Peyer's patch (tissue), 4 donors: Measurements from ENCODE around the gene MYOC. TPM values are rescaled to one million over a fixed set of nuclear protein-coding genes. Genes with fewer than 3 reads are reported as not detected.
A peak's percentile ranks its signal among the peaks of the same experiment; 100 is the strongest.

Experiments
- DNase-seq, 3 donors: peaks; one replicate each; pipeline ENCODE4 v3.0.0-alpha.2; 2017 to 2019
- H3K27ac ChIP-seq, 4 donors: fragments of 200-600 bp; sonication (generic); one replicate each; pipeline ENCODE4 v1.5.1; 2016 to 2019
- H3K27me3 ChIP-seq, 2 donors: fragments of 200-600 bp; sonication (generic); one replicate each; pipeline ENCODE4 v1.5.1; 2019
- H3K36me3 ChIP-seq, 3 donors: fragments of 200-600 bp; sonication (generic); one replicate each; pipeline ENCODE4 v1.5.1; 2016 to 2019
- H3K4me1 ChIP-seq, 4 donors: fragments of 200-600 bp; sonication (generic); one replicate each; pipeline ENCODE4 v1.5.1; 2016 to 2019
- H3K4me3 ChIP-seq, 4 donors: fragments of 200-600 bp; sonication (generic); 1 replicate in 3 of 4; 2 replicates in 1 of 4; pipeline ENCODE4 v1.5.1; 2016 to 2019; ENCODE audit warnings: mild to moderate bottlenecking in 1 of 4
- H3K9me3 ChIP-seq, 4 donors: fragments of 200-600 bp; sonication (generic); one replicate each; pipeline ENCODE4 v1.5.1; 2016 to 2019; ENCODE audit warnings: mild to moderate bottlenecking in 1 of 4
- POLR2A ChIP-seq, 2 donors: fragments of 450-650 bp; IDR thresholded peaks; one replicate each; pipeline ENCODE4 v1.5.1; 2017; ENCODE audit warnings: antibody characterized with exemption in 2 of 2, mild to moderate bottlenecking in 2 of 2, moderate library complexity in 2 of 2
- total RNA-seq, 4 donors: library from RNA; depleted of rRNA; stranded (reverse); fragments of >200 nt; gene quantifications; one replicate each; pipeline ENCODE4 v1.1.0, GENCODE V29; 2016
- TF ChIP-seq, protein P1 (sequence below), 6 experiments: fragments of 450-650 bp in 4 of 6; fragments of 200-600 bp in 2 of 6; sonication (generic) in 1 of 6; IDR thresholded peaks; one replicate each; pipeline ENCODE4 v1.5.1; 2017 to 2019; ENCODE audit warnings: antibody characterized with exemption in 6 of 6, mild to moderate bottlenecking in 3 of 6, moderate library complexity in 1 of 6

MYOC gene
- total RNA-seq, 4 donors from 2014 or later: 1.2 to 3.3 (median 1.5) TPM; not detected in 1

DNA sequence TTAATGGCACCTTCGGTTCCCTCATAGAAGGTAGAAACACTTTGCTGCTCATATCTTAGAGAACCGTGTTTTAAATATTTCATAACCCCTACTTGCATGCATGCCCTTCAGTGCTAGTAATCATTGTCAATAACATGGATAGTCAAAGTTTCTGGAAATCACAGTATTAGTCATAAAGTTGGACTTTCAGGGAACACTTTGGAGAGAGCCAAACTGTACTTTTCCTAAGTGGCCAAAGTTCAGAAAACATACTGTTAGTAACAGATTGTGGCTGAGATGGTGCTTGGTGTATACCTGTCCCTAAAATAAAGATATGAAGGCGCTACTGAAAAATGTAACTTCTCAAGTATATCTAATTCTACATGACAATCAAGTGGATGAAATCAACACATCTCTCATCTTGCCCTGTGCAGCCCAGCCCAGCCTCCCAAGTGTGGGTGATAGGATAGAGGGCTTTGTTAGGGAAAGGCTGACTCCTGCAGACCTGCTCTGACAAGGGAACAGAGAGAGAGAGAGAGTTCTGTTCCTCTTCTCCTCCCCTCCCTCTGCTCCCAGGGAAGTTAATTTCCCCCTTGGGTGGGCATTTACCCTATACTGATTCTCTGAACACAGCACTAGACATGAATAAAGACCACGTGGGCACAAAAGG lies 14.4 kb downstream of the MYOC start:
- Histone ChIP-seq H3K4me3 (no peak overlapping the region), H3K9me3 (no peaks in the 10 kb centered on the region), H3K4me1 (no peaks in the 10 kb centered on the region), H3K27ac (peak overlapping the region in 1 of 4 donors; percentile 14), H3K36me3 (no peaks in the 10 kb centered on the region), H3K27me3 (no peaks in the 10 kb centered on the region)
- no peak for DNase-seq
- TF ChIP-seq, protein P1, sequence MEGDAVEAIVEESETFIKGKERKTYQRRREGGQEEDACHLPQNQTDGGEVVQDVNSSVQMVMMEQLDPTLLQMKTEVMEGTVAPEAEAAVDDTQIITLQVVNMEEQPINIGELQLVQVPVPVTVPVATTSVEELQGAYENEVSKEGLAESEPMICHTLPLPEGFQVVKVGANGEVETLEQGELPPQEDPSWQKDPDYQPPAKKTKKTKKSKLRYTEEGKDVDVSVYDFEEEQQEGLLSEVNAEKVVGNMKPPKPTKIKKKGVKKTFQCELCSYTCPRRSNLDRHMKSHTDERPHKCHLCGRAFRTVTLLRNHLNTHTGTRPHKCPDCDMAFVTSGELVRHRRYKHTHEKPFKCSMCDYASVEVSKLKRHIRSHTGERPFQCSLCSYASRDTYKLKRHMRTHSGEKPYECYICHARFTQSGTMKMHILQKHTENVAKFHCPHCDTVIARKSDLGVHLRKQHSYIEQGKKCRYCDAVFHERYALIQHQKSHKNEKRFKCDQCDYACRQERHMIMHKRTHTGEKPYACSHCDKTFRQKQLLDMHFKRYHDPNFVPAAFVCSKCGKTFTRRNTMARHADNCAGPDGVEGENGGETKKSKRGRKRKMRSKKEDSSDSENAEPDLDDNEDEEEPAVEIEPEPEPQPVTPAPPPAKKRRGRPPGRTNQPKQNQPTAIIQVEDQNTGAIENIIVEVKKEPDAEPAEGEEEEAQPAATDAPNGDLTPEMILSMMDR (IDR thresholded peaks at IDR 0.05): no peak
- no peak for TF ChIP-seq POLR2A (IDR thresholded peaks at IDR 0.05)

DNA sequence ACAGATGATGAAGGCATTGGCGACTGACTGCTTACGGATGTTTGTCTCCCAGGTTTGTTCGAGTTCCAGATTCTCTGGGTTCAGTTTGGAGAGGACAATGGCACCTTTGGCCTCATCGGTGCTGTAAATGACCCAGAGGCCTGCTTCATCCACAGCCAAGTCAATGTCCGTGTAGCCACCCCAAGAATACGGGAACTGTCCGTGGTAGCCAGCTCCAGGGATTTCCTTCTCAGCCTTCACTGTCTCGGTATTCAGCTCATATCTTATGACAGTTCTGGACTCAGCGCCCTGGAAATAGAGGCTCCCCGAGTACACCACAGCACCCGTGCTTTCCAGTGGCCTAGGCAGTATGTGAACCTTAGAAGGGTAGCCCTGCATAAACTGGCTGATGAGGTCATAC lies 16.3 kb downstream of the MYOC start:
- no peaks in the 10 kb centered on the region for H3K4me1 ChIP-seq
- H3K27me3 ChIP-seq: no peaks in the 10 kb centered on the region
- H3K9me3 ChIP-seq: no peaks in the 10 kb centered on the region
- H3K4me3 ChIP-seq: no peak overlapping the region
- no peak for DNase-seq
- H3K27ac ChIP-seq: no peak overlapping the region
- TF ChIP-seq POLR2A (IDR thresholded peaks at IDR 0.05): no peak
- TF ChIP-seq, protein P1 (IDR thresholded peaks at IDR 0.05): no peak
- no peaks in the 10 kb centered on the region for H3K36me3 ChIP-seq

DNA sequence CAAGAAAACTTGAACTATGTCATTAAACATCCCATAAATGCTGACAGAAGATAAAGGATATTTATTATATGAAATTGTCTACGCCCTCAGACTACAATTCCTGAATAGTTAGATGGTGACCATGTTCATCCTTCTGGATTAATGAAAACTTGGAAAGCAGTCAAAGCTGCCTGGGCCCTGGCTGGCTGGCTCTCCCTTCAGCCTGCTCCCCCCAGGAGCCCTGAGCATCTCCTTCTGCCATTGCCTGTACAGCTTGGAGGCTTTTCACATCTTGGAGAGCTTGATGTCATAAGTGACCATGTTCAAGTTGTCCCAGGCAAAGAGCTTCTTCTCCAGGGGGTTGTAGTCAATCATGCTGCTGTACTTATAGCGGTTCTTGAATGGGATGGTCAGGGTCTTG lies 16.8 kb downstream of the MYOC start:
- Histone ChIP-seq H3K4me3 (no peak overlapping the region), H3K4me1 (no peaks in the 10 kb centered on the region), H3K27me3 (no peaks in the 10 kb centered on the region), H3K36me3 (no peaks in the 10 kb centered on the region), H3K9me3 (no peaks in the 10 kb centered on the region), H3K27ac (no peak overlapping the region)
- no peak for DNase-seq
- TF ChIP-seq, protein P1 (IDR thresholded peaks at IDR 0.05): no peak
- no peak for TF ChIP-seq POLR2A (IDR thresholded peaks at IDR 0.05)

DNA sequence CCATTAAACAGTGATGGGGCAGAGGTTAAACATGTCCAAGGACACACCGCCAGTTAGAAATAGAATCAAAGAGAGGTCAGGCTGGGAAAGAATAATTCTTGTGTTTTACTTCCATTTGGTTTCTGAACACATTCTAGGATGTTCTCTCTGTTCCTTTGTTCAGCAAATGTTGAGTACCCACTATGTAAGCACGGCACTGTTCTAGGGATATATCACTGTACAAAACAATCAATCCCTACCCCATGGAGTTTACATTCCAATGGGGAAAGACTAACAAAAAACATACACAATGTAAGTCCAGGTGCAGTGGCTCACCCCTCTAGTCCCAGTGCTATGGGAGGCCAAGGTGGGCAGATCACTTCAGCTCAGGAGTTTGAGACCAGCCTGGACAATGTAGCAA lies 24.3 kb downstream of the MYOC start:
- Histone ChIP-seq H3K9me3 (no peaks in the 10 kb centered on the region), H3K27ac (no peak overlapping the region), H3K36me3 (no peaks in the 10 kb centered on the region), H3K4me1 (no peaks in the 10 kb centered on the region), H3K27me3 (no peaks in the 10 kb centered on the region), H3K4me3 (no peak overlapping the region)
- no peak for DNase-seq
- TF ChIP-seq, protein P1 (IDR thresholded peaks at IDR 0.05): no peak
- TF ChIP-seq POLR2A (IDR thresholded peaks at IDR 0.05): no peak

DNA sequence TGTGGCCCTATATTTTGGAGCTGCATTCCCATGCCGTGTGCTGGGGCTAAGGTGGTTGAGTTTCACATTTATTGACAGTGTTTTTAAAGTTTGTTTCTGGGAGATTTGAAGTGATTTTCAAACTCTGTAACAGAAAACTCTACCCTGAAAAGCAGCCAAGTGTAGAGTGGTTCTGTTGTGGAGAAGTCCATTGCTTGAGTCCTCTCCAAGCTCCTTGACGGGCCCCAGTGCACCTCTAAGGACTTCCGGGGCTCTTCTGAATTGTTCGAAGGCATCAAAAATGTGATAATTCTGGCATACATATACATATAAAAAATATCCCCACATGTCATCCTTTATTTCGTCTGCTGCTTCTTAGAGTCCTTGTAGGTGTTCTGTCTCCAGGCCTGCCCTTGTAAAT lies 25.5 kb downstream of the MYOC start:
- Histone ChIP-seq H3K9me3 (no peaks in the 10 kb centered on the region), H3K27me3 (no peaks in the 10 kb centered on the region), H3K4me1 (no peaks in the 10 kb centered on the region), H3K27ac (no peak overlapping the region), H3K4me3 (no peak overlapping the region), H3K36me3 (no peaks in the 10 kb centered on the region)
- TF ChIP-seq POLR2A (IDR thresholded peaks at IDR 0.05): no peak
- TF ChIP-seq, protein P1 (IDR thresholded peaks at IDR 0.05): no peak
- DNase-seq: no peak

DNA sequence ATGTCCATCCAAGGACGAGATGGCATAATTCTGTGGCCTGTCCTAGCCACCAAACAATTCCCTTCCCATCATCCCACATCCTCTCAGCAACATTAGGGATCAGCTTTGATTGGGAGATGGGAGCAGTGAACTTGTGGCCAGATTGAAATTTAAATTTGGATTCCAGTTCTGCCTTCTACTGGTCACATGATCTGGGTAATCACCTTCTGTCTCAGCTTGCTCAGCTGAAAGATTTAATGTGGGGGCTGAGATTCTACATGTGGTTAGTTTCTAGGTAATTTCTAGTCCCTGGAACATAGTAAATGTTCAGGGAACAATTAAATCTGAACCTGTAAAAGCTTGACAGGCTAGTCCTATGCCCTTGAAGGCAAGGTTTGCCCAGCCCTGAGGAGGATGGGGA lies 27.3 kb downstream of the MYOC start:
- TF ChIP-seq, protein P1 (IDR thresholded peaks at IDR 0.05): no peak
- no peak for TF ChIP-seq POLR2A (IDR thresholded peaks at IDR 0.05)
- H3K4me1 ChIP-seq: no peaks in the 10 kb centered on the region
- DNase-seq: no peak
- no peak overlapping the region for H3K4me3 ChIP-seq
- no peaks in the 10 kb centered on the region for H3K9me3 ChIP-seq
- H3K27me3 ChIP-seq: no peaks in the 10 kb centered on the region
- H3K27ac ChIP-seq: no peak overlapping the region
- no peaks in the 10 kb centered on the region for H3K36me3 ChIP-seq
